HG03175 (cell line): Measurements from ENCODE around the gene KLHL7.
"Not testable (repeated sequence)": the region's sequence is repeated elsewhere in the genome, so short reads cannot be mapped to it uniquely, and the experiment has no call there.

Experiments used
- ATAC-seq: cut with Tn5 transposase; IDR thresholded peaks from one replicate; pipeline ENCODE4 v1.9.1; 2021; ENCODE audit warnings: mild to moderate bottlenecking, moderate library complexity; ENCODE audit not compliant: unreplicated experiment

Gene KLHL7

GRCh38 chr7:23107781-23108180, 2.2 kb downstream of the KLHL7 start:
- ATAC-seq, result no peak

DNA sequence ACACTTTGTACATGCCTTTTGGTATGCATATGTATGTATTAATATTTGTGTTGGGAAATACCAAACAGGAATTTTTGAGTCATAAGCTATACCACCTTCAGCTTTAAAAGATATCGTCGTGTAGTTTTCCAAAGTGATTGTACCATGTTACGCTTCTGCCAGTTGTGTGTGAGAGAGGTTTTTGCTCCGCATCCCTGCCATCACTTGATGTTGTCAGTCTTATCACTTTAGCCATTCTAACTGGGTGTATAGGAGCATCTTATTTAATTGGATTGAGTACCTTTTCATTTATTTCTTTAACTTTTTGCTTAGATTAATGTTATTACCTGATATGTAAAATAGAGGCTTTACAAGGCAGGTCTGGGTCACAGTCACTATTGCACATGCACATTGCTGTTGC, 3.4 kb downstream of the KLHL7 start:
- ATAC-seq, result no peak

DNA sequence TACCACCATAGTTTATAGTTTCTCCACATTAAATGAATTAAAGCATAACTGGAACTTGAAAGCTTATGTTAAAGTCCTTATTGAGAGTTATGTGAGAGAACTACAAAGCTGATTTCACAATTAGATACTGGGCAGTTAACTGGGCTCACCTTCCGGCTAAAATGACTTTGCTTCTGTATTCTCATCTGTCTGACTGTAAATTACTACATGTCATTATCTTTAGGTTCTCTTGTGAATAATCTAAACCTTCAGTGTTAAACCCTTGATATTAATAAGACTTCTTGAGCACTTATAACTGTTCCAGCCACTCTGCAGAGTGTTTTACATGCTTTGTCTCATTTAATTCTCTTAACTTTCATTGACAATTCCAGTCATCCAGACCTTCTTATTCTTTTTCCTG, 3.9 kb downstream of the KLHL7 start:
- no peak for ATAC-seq

DNA sequence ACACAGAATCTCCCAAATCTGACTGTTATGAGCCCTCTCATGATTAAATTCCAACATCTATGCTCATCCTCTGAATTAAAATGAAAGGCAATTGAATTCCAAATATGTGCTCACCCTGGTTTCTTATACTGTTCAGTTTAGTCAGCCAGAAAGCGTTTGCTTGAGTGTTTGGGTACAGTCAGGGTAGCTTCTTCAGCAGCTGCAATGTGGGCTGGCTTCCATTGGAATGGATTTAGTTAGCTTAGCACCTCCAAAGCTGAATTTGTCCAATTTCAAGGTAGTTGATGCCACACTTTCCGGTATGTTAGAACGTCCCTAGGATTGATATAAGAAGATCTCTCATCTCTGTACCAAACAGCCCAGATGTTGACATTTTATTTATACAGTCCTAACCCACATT, 9.3 kb downstream of the KLHL7 start:
- ATAC-seq, result no peak

- ATAC-seq, result no peak
Observed at GRCh38 chr7:23115991-23116390, 10.4 kb downstream of the KLHL7 start.

- ATAC-seq, result no peak
Observed at GRCh38 chr7:23117841-23118240, 12.3 kb downstream of the KLHL7 start.

DNA sequence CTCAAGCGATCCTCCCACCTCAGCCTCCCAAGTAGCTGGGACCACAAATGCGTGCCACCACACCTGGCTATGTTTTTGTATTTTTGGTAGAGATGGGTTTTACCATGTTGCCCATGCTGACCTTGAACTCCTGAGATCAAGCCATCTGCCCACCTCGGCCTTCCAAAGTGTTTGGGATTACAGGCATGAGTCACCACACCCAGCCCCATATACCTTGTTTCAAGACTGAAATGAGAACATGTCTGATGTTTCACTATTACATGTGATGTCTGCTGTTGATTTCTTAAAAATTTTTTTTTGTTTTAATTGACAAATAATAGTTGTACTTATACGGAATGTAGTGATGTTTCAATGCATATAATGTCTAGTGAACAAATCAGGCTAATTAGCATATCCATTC, 14.5 kb downstream of the KLHL7 start:
- no peak for ATAC-seq

- no peak for ATAC-seq
Observed at GRCh38 chr7:23121165-23121564, 15.6 kb downstream of the KLHL7 start.

DNA sequence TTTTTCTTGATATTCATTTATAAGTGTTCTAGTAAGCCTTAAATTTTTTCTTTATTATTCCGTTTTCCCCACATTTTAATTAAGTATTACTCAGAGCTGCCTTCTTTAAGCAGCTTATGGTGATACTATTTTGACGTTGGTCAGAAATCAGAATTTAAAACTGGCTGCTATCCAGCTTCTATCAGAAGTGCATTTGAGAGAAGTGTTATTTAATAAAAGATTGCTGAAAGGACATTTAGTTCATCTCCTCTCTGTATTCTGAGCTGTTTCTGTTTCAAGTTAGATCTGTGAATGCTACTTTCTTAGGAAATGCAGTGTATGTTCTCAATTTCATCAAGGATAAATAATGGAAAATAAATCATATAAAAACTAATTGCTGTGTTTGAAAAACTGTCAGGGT, 17.4 kb downstream of the KLHL7 start:
- no peak for ATAC-seq

- no peak for ATAC-seq
Observed at GRCh38 chr7:23123465-23123864, 17.9 kb downstream of the KLHL7 start.

DNA sequence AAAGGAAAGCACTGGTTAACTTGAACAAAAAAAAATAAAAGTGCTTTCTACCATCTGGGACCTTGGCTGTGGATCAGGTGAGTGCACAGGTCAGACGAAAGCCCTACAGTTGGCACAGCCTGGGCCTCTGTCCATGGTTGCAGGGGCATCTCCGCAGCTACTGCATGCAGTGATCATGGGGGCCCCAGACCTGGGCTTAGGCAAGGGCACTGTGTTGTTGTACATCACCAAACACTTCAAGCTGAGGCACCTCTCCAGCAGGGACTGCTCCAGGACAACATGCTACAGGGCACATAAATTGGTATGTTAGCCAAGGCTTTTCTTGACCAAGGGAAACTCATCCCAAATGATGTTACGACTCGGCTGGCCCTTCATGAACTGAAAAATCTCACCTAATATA, 23.5 kb downstream of the KLHL7 start:
- ATAC-seq, result no peak

GRCh38 chr7:23131799-23132198, 26.2 kb downstream of the KLHL7 start:
- not testable (repeated sequence) for ATAC-seq

- ATAC-seq, result no peak
Observed at GRCh38 chr7:23133797-23134196, 28.2 kb downstream of the KLHL7 start.

DNA sequence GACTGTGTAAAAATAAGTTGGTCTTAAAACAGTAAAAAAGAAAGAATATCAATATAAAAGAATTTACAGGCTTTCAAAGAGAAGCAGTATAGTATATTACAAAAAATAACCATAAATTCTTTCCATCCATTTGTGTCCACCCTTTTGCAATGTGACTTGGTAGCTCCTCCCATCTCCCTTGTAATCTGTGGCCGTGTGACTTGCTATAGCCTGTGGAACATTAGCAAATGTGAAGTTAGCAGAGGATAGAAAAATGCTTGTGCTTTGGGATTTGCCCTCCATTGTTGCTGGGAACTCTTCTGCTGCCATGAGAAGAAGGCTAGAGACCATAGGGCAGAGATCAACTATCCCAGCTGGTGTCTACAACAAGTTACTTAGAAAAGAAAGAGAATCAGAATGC, 30.2 kb downstream of the KLHL7 start:
- ATAC-seq, result no peak

- ATAC-seq, result no peak
Observed at GRCh38 chr7:23136216-23136615, 30.6 kb downstream of the KLHL7 start.

GRCh38 chr7:23157679-23158078, 52.1 kb downstream of the KLHL7 start:
- ATAC-seq, result no peak

GRCh38 chr7:23158546-23158945, 53.0 kb downstream of the KLHL7 start:
- no peak for ATAC-seq

DNA sequence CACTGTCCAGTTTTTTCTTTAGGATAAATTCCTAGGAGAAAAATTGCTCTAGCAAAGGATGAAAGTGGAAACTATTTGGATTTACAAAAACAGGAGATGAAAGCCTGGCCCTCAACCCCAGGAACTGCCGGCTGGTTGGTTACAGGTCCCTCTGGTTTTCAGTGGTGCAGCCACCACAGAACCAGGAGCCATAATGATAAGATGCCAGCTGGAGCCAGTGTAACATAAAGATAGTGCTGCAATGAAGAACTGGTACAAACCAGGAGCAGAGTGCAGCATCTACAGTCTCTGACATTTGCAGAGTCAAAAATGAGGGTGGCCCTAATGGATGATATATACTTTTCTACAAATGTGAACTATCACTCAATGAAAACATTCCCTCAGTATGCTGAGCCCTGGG, 55.9 kb downstream of the KLHL7 start:
- ATAC-seq, result no peak

DNA sequence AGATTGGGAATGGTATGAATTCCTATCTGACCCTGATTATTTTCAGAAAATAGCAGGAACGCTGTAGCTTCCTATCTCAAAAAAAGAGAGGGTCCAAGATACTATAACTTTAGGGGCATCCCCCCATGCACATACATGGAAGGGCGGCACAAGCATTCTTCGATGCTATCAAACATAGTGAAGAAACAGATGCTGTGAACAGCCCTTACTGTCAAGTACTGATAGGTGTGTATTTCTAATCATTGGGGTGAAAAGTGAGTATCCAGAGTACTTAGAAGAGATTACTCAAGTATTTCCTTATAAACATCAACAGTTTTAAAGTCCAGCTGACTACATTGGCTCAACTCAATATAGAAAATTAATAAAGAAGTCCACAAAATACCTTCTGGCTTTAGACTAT, 59.3 kb downstream of the KLHL7 start:
- no peak for ATAC-seq

- no peak for ATAC-seq
Observed at GRCh38 chr7:23165316-23165715, 59.7 kb downstream of the KLHL7 start.

GRCh38 chr7:23167691-23168090, 62.1 kb downstream of the KLHL7 start:
- no peak for ATAC-seq

DNA sequence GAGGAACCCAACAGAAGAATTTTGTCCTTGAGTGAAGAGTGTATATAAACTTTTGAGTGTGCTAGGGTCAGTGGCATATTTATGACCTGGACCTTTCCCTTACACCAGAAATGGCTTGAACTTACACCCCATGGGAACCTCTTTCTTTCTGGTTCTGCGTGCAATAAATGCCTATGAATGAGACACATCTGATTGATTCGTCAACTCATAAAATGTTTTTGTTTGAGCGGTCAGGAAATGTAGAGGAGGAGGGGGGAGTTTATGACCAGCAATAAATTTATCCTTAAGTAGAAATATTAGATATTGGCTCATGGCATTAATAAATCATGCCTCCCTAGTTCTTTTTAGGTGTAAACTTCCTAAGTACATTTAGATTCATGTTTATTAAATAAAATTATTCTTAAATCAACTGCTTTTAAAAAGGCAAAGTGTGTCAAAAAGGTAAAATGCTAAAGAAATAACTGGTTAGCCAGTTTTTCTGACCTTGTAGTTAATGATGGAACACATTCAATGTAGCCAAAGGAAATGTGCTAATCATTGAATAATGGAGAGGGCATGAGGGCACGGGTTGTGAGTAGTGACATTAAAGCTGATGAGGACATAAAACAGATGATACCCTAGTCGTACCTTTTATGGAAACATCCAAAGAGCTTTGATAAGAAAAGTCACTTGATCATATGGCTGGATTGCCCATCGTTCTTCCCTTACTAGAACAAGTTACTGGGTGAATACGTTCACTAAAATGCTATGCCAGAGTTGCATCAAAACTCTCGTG, 62.7 kb downstream of the KLHL7 start:
- no peak for ATAC-seq

GRCh38 chr7:23175938-23176337, 70.4 kb downstream of the KLHL7 start:
- ATAC-seq, result no peak
